Vagina (tissue), 2 donors: ENCODE results near the gene AMOTL2.

Experiments used
- POLR2A ChIP-seq, 2 donors: fragments of 450-650 bp; IDR thresholded peaks; one replicate each; pipeline ENCODE4 v1.6.1; 2017; ENCODE audit warnings: antibody characterized with exemption in 2 of 2, mild to moderate bottlenecking in 2 of 2, moderate library complexity in 2 of 2
- POLR2AphosphoS5 ChIP-seq, 2 donors: sonication (generic); formaldehyde crosslinking; IDR thresholded peaks; one replicate each; pipeline ENCODE4 v1.9.0; 2017; ENCODE audit warnings: antibody characterized with exemption in 2 of 2, mild to moderate bottlenecking in 2 of 2, low read depth in 1 of 2; ENCODE audit not compliant: insufficient read depth in 1 of 2
- TF ChIP-seq, protein P1 (sequence below), 3 experiments: fragments of 450-650 bp in 2 of 3; fragments of 200-600 bp in 1 of 3; sonication (generic) in 1 of 3; IDR thresholded peaks; one replicate each; pipeline ENCODE4 v1.5.1; 2017 to 2019; ENCODE audit warnings: antibody characterized with exemption in 3 of 3, mild to moderate bottlenecking in 2 of 3, moderate library complexity in 2 of 3

DNA sequence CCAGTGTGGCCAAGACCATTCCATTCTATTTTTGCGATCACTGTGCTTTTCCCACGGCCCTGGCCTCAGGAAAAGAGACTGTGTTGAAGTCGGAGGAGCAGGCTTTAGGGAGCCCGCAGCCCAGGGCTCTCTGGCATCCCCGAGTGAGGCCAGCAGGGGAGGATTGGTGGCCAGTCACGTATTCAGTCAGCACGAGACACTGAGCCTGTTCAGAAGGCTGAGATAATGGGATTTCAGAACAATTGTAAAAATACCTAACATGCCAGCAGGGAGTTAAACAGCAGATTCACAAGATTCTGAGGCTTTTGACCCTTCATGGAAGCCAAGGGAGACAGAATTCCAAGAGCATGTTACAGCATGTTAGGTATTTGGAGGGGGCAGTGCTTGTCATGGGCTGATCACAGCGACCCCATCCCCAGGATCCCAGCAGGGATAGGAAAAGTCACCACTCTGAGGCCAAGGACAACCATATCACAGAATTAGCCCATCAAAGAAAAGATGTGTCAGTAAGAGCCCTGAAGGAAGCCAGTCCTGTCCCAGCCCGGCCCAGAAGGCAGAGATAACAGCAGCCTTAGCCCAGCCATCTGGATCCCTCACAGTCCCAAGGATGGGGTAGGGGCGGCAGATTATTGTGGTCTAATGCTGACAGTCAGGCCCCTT lies 40.6 kb downstream of the AMOTL2 start:
- TF ChIP-seq POLR2A (IDR thresholded peaks at IDR 0.05) = no peak
- TF ChIP-seq, protein P1, sequence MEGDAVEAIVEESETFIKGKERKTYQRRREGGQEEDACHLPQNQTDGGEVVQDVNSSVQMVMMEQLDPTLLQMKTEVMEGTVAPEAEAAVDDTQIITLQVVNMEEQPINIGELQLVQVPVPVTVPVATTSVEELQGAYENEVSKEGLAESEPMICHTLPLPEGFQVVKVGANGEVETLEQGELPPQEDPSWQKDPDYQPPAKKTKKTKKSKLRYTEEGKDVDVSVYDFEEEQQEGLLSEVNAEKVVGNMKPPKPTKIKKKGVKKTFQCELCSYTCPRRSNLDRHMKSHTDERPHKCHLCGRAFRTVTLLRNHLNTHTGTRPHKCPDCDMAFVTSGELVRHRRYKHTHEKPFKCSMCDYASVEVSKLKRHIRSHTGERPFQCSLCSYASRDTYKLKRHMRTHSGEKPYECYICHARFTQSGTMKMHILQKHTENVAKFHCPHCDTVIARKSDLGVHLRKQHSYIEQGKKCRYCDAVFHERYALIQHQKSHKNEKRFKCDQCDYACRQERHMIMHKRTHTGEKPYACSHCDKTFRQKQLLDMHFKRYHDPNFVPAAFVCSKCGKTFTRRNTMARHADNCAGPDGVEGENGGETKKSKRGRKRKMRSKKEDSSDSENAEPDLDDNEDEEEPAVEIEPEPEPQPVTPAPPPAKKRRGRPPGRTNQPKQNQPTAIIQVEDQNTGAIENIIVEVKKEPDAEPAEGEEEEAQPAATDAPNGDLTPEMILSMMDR (IDR thresholded peaks at IDR 0.05) = no peak
- TF ChIP-seq POLR2AphosphoS5 (IDR thresholded peaks at IDR 0.05; ENCODE audit: insufficient read depth in 1 of 2, low read depth in 1 of 2) = peak in 1 of 2 donors; percentile 67
